OCI-LY1 (cell line): ENCODE data around the gene IL1RAPL1.

Experiments
- EZH2 ChIP-seq: fragments of 200-600 bp; sonication (generic), shearing (Covaris generic); IDR thresholded peaks from 2 replicates; pipeline ENCODE4 v1.8.0; 2017; ENCODE audit warnings: borderline replicate concordance, mixed run types, mild to moderate bottlenecking, antibody characterized with exemption, low read length, moderate library complexity, mixed read lengths
- TF ChIP-seq, protein P1 (sequence below): fragments of 200-600 bp; sonication (generic), shearing (Covaris generic); IDR thresholded peaks from 2 replicates; pipeline ENCODE4 v1.5.1; 2017; ENCODE audit warnings: mild to moderate bottlenecking, antibody characterized with exemption, low read length, moderate library complexity, mixed read lengths

DNA sequence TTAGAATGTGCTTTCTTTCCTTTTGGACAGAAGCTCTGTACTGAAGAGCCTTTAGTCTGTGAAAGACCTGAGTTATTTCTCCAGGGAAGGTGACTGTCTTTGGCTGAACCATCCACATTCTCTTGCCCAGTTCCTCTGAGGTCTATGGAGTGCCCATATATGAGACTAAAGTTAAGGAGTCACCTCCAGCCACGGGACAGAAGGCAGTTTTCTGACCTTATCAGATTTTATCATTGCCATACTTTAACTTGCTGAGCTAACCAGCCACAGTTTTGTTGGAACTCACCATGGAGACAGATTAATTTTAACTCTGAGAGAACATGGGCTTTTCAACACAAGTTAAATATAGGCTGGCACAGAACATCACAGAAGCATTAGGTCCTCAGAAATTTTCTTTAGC is 26.3 kb downstream of the IL1RAPL1 start:
- TF ChIP-seq, protein P1, sequence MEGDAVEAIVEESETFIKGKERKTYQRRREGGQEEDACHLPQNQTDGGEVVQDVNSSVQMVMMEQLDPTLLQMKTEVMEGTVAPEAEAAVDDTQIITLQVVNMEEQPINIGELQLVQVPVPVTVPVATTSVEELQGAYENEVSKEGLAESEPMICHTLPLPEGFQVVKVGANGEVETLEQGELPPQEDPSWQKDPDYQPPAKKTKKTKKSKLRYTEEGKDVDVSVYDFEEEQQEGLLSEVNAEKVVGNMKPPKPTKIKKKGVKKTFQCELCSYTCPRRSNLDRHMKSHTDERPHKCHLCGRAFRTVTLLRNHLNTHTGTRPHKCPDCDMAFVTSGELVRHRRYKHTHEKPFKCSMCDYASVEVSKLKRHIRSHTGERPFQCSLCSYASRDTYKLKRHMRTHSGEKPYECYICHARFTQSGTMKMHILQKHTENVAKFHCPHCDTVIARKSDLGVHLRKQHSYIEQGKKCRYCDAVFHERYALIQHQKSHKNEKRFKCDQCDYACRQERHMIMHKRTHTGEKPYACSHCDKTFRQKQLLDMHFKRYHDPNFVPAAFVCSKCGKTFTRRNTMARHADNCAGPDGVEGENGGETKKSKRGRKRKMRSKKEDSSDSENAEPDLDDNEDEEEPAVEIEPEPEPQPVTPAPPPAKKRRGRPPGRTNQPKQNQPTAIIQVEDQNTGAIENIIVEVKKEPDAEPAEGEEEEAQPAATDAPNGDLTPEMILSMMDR: no peak
- TF ChIP-seq EZH2: no peak
